CD14-positive monocyte (primary cell): ENCODE measurements around the gene VAV2. TPM values are rescaled to one million over a fixed set of nuclear protein-coding genes. Genes with fewer than 3 reads are reported as not detected.

Source experiments
- DNase-seq, 3 donors: peaks; one replicate each; pipeline ENCODE4 v3.0.0-alpha.2; 2011 to 2022
- H2AFZ ChIP-seq: 2 replicates; pipeline ENCODE4 v1.6.0; 2012; ENCODE audit warnings: mild to moderate bottlenecking, low read depth, low read length, inconsistent platforms; ENCODE audit not compliant: insufficient read depth, poor library complexity, severe bottlenecking
- H3K27ac ChIP-seq, 2 donors: 1 replicate in 1 of 2; 2 replicates in 1 of 2; pipeline ENCODE4 v1.5.1; 2012 to 2013; ENCODE audit warnings: low read length in 2 of 2, control low read depth in 1 of 2, inconsistent platforms in 1 of 2, low read depth in 1 of 2, mild to moderate bottlenecking in 1 of 2
- H3K27me3 ChIP-seq, 2 donors: one replicate each; pipeline versions ENCODE4 v1.6.0 to v1.6.1; 2011 to 2013; ENCODE audit warnings: low read length in 2 of 2; ENCODE audit not compliant: control insufficient read depth in 2 of 2, insufficient read depth in 2 of 2
- H3K36me3 ChIP-seq, 2 donors: replicated peaks in 1 of 2; 1 replicate in 1 of 2; 2 replicates in 1 of 2; pipeline versions ENCODE4 v1.5.1 to v1.6.1; 2012 to 2013; ENCODE audit warnings: low read length in 2 of 2, control low read depth in 1 of 2, inconsistent platforms in 1 of 2, mild to moderate bottlenecking in 1 of 2; ENCODE audit not compliant: insufficient read depth in 2 of 2, control insufficient read depth in 1 of 2
- H3K4me1 ChIP-seq, 2 donors: 1 replicate in 1 of 2; 2 replicates in 1 of 2; pipeline versions ENCODE4 v1.5.1 to v1.6.1; 2012 to 2013; ENCODE audit warnings: low read length in 2 of 2, control low read depth in 1 of 2, inconsistent platforms in 1 of 2, mild to moderate bottlenecking in 1 of 2, moderate library complexity in 1 of 2; ENCODE audit not compliant: insufficient read depth in 2 of 2, control insufficient read depth in 1 of 2
- H3K4me2 ChIP-seq: replicated peaks from 2 replicates; pipeline ENCODE3; 2012; ENCODE audit warnings: low read length, moderate library complexity, mild to moderate bottlenecking; ENCODE audit not compliant: poor library complexity, severe bottlenecking; ENCODE audit errors: extremely low read depth
- H3K4me3 ChIP-seq, 3 experiments: fragments of 200-600 bp in 1 of 3; sonication (generic) in 1 of 3; replicated peaks in 1 of 3; 1 replicate in 2 of 3; 2 replicates in 1 of 3; pipeline ENCODE4 v1.5.1; 2011 to 2013; ENCODE audit warnings: low read length in 3 of 3, mild to moderate bottlenecking in 3 of 3, control low read depth in 2 of 3, low read depth in 2 of 3, inconsistent platforms in 1 of 3, moderate library complexity in 1 of 3
- H3K79me2 ChIP-seq: 2 replicates; pipeline ENCODE4 v1.6.0; 2012; ENCODE audit warnings: mild to moderate bottlenecking, control low read depth, inconsistent platforms, low read length, moderate library complexity; ENCODE audit not compliant: insufficient read depth
- H3K9ac ChIP-seq: 2 replicates; pipeline ENCODE4 v1.6.0; 2017; ENCODE audit warnings: low read length, mild to moderate bottlenecking; ENCODE audit not compliant: insufficient read depth, poor library complexity, severe bottlenecking
- H3K9me3 ChIP-seq, 2 donors: replicated peaks in 1 of 2; 1 replicate in 1 of 2; 2 replicates in 1 of 2; pipeline versions ENCODE4 v1.5.1 to v1.6.1; 2012 to 2013; ENCODE audit warnings: low read length in 2 of 2, control low read depth in 1 of 2; ENCODE audit not compliant: control insufficient read depth in 1 of 2, insufficient read depth in 1 of 2
- H4K20me1 ChIP-seq: 2 replicates; pipeline ENCODE4 v1.6.0; 2012; ENCODE audit warnings: mild to moderate bottlenecking, low read length, control low read depth, moderate library complexity; ENCODE audit not compliant: insufficient read depth
- H3K27ac Mint-ChIP-seq, 7 donors: one replicate each; pipeline ENCODE4 v1.8.0; 2020; ENCODE audit warnings: mild to moderate bottlenecking in 7 of 7, mixed read lengths in 7 of 7, moderate library complexity in 6 of 7, inconsistent platforms in 2 of 7
- H3K27me3 Mint-ChIP-seq, 3 donors: one replicate each; pipeline ENCODE4 v1.8.0; 2021 to 2022; ENCODE audit warnings: low read depth in 3 of 3, mild to moderate bottlenecking in 3 of 3, mixed read lengths in 3 of 3, moderate library complexity in 3 of 3, inconsistent platforms in 1 of 3
- H3K36me3 Mint-ChIP-seq, 2 donors: one replicate each; pipeline ENCODE4 v1.8.0; 2020; ENCODE audit warnings: mixed read lengths in 2 of 2, inconsistent platforms in 1 of 2, mild to moderate bottlenecking in 1 of 2
- H3K4me1 Mint-ChIP-seq: one replicate; pipeline ENCODE4 v1.8.0; 2020; ENCODE audit warnings: mild to moderate bottlenecking, mixed read lengths
- H3K4me3 Mint-ChIP-seq, 2 donors: one replicate each; pipeline ENCODE4 v1.8.0; 2020; ENCODE audit warnings: mild to moderate bottlenecking in 2 of 2, mixed read lengths in 2 of 2, moderate library complexity in 1 of 2
- H3K9me3 Mint-ChIP-seq, 7 donors: one replicate each; pipeline ENCODE4 v1.8.0; 2020 to 2022; ENCODE audit warnings: mixed read lengths in 7 of 7, mild to moderate bottlenecking in 6 of 7, moderate library complexity in 6 of 7, inconsistent platforms in 2 of 7
- CTCF ChIP-seq: fragments of 200-600 bp; IDR thresholded peaks from one replicate; pipeline ENCODE4 v1.8.0; 2022; ENCODE audit warnings: antibody characterized with exemption, mild to moderate bottlenecking
- WGBS: methylation state at CpG from one replicate; pipeline ENCODE4 v1.1.5; 2013; ENCODE audit warnings: missing lambda C conversion rate; ENCODE audit not compliant: insufficient coverage; 5-methylcytosine and 5-hydroxymethylcytosine counted together
- intact Hi-C, 2 donors: fragments of 100-400 bp; cut with micrococcal nuclease; formaldehyde crosslinking; loops; one replicate each; pipeline versions ENCODE4 v1.15.0 to v1.15.1; 2023
- polyA plus RNA-seq, 3 donors: library from polyadenylated mRNA; depleted of rRNA in 1 of 3; unstranded in 2 of 3; stranded (reverse) in 1 of 3; fragments of 300-500 nt in 2 of 3; fragments of >200 nt in 1 of 3; fragmentation: Illumina TruSeq in 2 of 3; gene quantifications; 1 replicate in 2 of 3; 2 replicates in 1 of 3; pipeline ENCODE4 v1.2.3, GENCODE V29; 2012 to 2021

The VAV2 gene
- polyA plus RNA-seq, 3 donors: 2.3 to 13.6 (median 2.3) TPM

- peaks cover 0 to 4% (median 0%) of the 10 kb centered on the region in 3 donors for H3K27me3 Mint-ChIP-seq
- H3K36me3 ChIP-seq: peaks cover 6 to 58% of the 10 kb centered on the region in 2 donors
Observed at GRCh38 chr9:133799106-133799505, 193.0 kb downstream of the VAV2 start.

GRCh38 chr9:133798160-133798559, 194.0 kb downstream of the VAV2 start:
- H4K20me1 ChIP-seq: no peaks in the 10 kb centered on the region
- H3K79me2 ChIP-seq: no peaks in the 10 kb centered on the region
- H3K9ac ChIP-seq: no peak overlapping the region
- 93% methylated on average over 9 of the region's 9 CpGs for WGBS
- peaks cover 6 to 49% of the 10 kb centered on the region in 2 donors for H3K36me3 ChIP-seq
- Mint-ChIP-seq H3K27me3 (peaks cover 0 to 4% (median 0%) of the 10 kb centered on the region in 3 donors), H3K27ac (peak overlapping the region in 2 of 7 donors; percentile 29 to 65), H3K9me3 (peaks cover 0 to 2% (median 0%) of the 10 kb centered on the region in 7 donors), H3K4me1 (peaks cover 7% of the 10 kb centered on the region), H3K36me3 (peaks cover 37 to 68% of the 10 kb centered on the region in 2 donors), H3K4me3 (no peak overlapping the region)
- no peak overlapping the region for H3K4me2 ChIP-seq
- no peak for TF ChIP-seq CTCF
- peaks cover 5% of the 10 kb centered on the region in 2 donors for H3K4me1 ChIP-seq
- intact Hi-C loops: no loop called here
- no peak overlapping the region for H2AFZ ChIP-seq
- no peak for DNase-seq
- no peaks in the 10 kb centered on the region for H3K9me3 ChIP-seq
- no peak overlapping the region for H3K27ac ChIP-seq
- no peak overlapping the region for H3K4me3 ChIP-seq
- H3K27me3 ChIP-seq: no peaks in the 10 kb centered on the region

More at GRCh38 chr9:133799106-133799505, 193.0 kb downstream of the VAV2 start:
- peaks cover 0 to 2% (median 0%) of the 10 kb centered on the region in 7 donors for H3K9me3 Mint-ChIP-seq
- no peak overlapping the region for H3K4me3 Mint-ChIP-seq
- intact Hi-C loops: no loop called here
- 79% methylated on average over 7 of the region's 11 CpGs for WGBS
- DNase-seq: no peak
- no peak overlapping the region for H3K4me3 ChIP-seq
- no peaks in the 10 kb centered on the region for H3K9me3 ChIP-seq
- H3K27ac Mint-ChIP-seq: no peak overlapping the region
- H3K27ac ChIP-seq: no peak overlapping the region
- no peaks in the 10 kb centered on the region for H3K4me1 ChIP-seq
- no peaks in the 10 kb centered on the region for H3K27me3 ChIP-seq
- H3K79me2 ChIP-seq: no peaks in the 10 kb centered on the region
- no peak for TF ChIP-seq CTCF
- peaks cover 39 to 66% of the 10 kb centered on the region in 2 donors for H3K36me3 Mint-ChIP-seq
- H3K4me1 Mint-ChIP-seq: no peaks in the 10 kb centered on the region
- no peak overlapping the region for H3K4me2 ChIP-seq
- H3K9ac ChIP-seq: no peak overlapping the region
- no peak overlapping the region for H2AFZ ChIP-seq
- no peaks in the 10 kb centered on the region for H4K20me1 ChIP-seq
